ENCODE measurements around the gene ADAM15. TPM values are rescaled to one million over a fixed set of nuclear protein-coding genes. Genes with fewer than 3 reads are reported as not detected.

ADAM15 gene
- total RNA-seq, 4 donors from 2014 or later: 61.5 to 142 (median 115) TPM

DNA sequence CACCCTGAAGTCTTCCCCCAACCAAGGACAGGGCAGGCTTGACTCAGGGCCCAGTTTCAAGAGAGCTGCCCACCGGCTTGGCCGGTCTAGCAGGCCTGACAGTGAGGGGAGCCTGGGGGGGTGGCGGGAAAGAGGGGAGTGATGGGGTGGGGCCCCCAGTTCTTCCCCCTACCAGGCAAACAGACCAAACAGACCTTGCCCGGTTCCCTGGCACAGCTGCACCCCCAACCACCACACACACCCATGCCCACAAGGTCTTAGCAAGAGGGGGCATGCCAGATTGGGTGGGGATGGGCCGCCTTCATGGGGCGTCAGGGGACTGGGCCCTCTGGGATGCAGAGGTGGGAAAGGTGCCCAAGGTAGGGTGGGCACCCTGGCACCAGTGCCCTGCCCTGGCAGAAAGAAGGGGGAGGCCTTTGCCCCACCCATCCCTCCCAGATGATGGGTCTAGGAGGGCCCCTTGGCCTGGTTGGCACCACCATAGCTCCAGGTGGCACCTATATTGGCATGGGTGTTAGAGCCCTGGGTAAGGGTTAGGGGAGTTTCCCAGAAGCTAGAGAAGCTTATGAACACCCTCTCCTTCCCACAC, 39.6 kb upstream of the ADAM15 start:
- H3K4me1 ChIP-seq: peaks cover 50 to 85% (median 70%) of the 10 kb centered on the region in 4 donors
- H3K27ac ChIP-seq (replicated peaks in 1 of 4): peak overlapping the region; percentile 56 to 74 (median 62)
- H3K36me3 ChIP-seq: peaks cover 9 to 39% (median 31%) of the 10 kb centered on the region in 4 donors
- no peaks in the 10 kb centered on the region for H3K9me3 ChIP-seq
- no peak overlapping the region for H3K4me3 ChIP-seq
- 66% methylated on average over 3 of the region's 6 CpGs for WGBS
- no peaks in the 10 kb centered on the region for H3K27me3 ChIP-seq
- no peak for DNase-seq (ENCODE audit: extremely low spot score)
- intact Hi-C loops (cut with DNase I): no loop called here
- no peak for TF ChIP-seq POLR2AphosphoS5 (IDR thresholded peaks at IDR 0.05)
- TF ChIP-seq EP300 (IDR thresholded peaks at IDR 0.05): no peak
- TF ChIP-seq CTCF (IDR thresholded peaks at IDR 0.05): no peak
- TF ChIP-seq POLR2A (IDR thresholded peaks at IDR 0.05; ENCODE audit: low read depth): no peak

DNA sequence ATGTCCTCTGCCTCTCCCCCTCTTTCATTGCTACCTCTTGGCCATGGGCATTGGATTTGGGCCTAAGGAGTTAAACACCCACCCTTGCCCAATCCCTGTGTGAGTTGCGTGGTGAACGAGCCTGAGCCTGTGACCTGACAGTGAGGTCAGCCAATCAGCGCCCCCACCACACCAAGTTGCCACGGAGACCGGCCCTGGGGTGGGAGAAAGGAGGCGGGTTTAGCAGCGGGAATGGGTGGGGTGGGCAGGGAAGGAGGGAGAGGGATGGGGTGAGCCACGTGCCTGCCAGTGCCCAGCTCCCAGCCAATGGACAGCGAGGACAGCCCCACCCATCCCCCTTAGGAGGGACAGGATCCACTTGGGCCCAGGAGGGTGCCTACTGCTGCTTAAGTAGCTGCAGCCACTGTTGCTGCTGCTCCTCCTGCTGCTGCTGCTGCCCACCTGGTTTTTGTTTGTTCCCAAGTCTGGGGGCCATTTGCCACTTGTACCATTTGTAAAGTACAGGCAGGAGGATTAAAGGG, 39.0 kb upstream of the ADAM15 start:
- DNase-seq (ENCODE audit: extremely low spot score): peak; percentile 96
- intact Hi-C loops (cut with DNase I): no loop called here
- Histone ChIP-seq H3K4me1 (peaks cover 50 to 85% (median 70%) of the 10 kb centered on the region in 4 donors), H3K9me3 (no peaks in the 10 kb centered on the region), H3K27ac (replicated peaks in 1 of 4) (peak overlapping the region; percentile 56 to 74 (median 62)), H3K36me3 (peaks cover 9 to 39% (median 32%) of the 10 kb centered on the region in 4 donors), H3K27me3 (no peaks in the 10 kb centered on the region), H3K4me3 (no peak overlapping the region)
- WGBS: 23% methylated on average over 7 of the region's 9 CpGs
- TF ChIP-seq EP300 (IDR thresholded peaks at IDR 0.05): no peak
- TF ChIP-seq POLR2AphosphoS5 (IDR thresholded peaks at IDR 0.05): peak; percentile 6 to 13
- TF ChIP-seq POLR2A (IDR thresholded peaks at IDR 0.05; ENCODE audit: low read depth): no peak

GRCh38 chr1:155012776-155013602, 38.1 kb upstream of the ADAM15 start:
- no peak for DNase-seq (ENCODE audit: extremely low spot score)
- Histone ChIP-seq H3K27me3 (no peaks in the 10 kb centered on the region), H3K4me3 (no peak overlapping the region), H3K27ac (replicated peaks in 1 of 4) (peak overlapping the region; percentile 56 to 74 (median 62)), H3K9me3 (no peaks in the 10 kb centered on the region), H3K36me3 (peaks cover 9 to 39% (median 32%) of the 10 kb centered on the region in 4 donors), H3K4me1 (peaks cover 49 to 85% (median 70%) of the 10 kb centered on the region in 4 donors)
- WGBS: 79% methylated on average over 2 of the region's 3 CpGs
- intact Hi-C loops (cut with DNase I): no loop called here
- no peak for TF ChIP-seq POLR2A (IDR thresholded peaks at IDR 0.05; ENCODE audit: low read depth)
- TF ChIP-seq EP300 (IDR thresholded peaks at IDR 0.05): no peak

DNA sequence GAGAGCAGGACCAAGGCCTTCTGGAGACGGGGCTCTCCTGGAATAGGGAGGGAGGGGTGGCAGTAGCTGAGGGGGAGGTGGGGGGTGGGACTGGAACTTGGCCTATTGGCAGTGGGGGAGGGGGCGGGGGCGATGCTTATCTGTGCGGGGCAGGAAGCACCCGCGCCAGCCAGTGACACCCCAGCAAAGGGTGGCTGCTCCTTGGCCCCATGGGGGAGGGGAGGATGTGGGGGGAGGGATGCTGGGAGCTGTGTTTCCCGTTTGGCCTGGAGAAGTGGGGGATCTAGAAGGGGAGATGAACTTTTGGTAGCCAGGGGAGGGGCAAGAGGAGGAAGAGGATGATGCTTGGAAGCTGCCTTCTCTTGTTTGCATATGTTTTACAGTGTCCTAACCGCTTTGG, 37.5 kb upstream of the ADAM15 start:
- H3K9me3 ChIP-seq: no peaks in the 10 kb centered on the region
- H3K27me3 ChIP-seq: no peaks in the 10 kb centered on the region
- peak overlapping the region; percentile 13 to 65 (median 37) for H3K27ac ChIP-seq (replicated peaks in 1 of 4)
- WGBS: 61% methylated on average over 6 of the region's 8 CpGs
- no peak for TF ChIP-seq CTCF (IDR thresholded peaks at IDR 0.05)
- no peak for TF ChIP-seq POLR2A (IDR thresholded peaks at IDR 0.05; ENCODE audit: low read depth)
- no peak for TF ChIP-seq POLR2AphosphoS5 (IDR thresholded peaks at IDR 0.05)
- TF ChIP-seq EP300 (IDR thresholded peaks at IDR 0.05): no peak
- H3K4me3 ChIP-seq: no peak overlapping the region
- H3K36me3 ChIP-seq: peaks cover 9 to 39% (median 32%) of the 10 kb centered on the region in 4 donors
- intact Hi-C loops (cut with DNase I): no loop called here
- no peak for DNase-seq (ENCODE audit: extremely low spot score)
- H3K4me1 ChIP-seq: peaks cover 47 to 85% (median 70%) of the 10 kb centered on the region in 4 donors

- no peak for DNase-seq (ENCODE audit: extremely low spot score)
- Histone ChIP-seq H3K27ac (replicated peaks in 1 of 4) (peak overlapping the region in 1 of 4 donors; percentile 90), H3K4me1 (peaks cover 43 to 78% (median 62%) of the 10 kb centered on the region in 4 donors)
Observed at GRCh38 chr1:155014709-155015508, 36.2 kb upstream of the ADAM15 start.

More at GRCh38 chr1:155014709-155015508, 36.2 kb upstream of the ADAM15 start:
- Histone ChIP-seq H3K27me3 (no peaks in the 10 kb centered on the region), H3K36me3 (peaks cover 9 to 35% (median 30%) of the 10 kb centered on the region in 4 donors), H3K4me3 (no peak overlapping the region), H3K9me3 (no peaks in the 10 kb centered on the region)
- TF ChIP-seq CTCF (IDR thresholded peaks at IDR 0.05): no peak
- TF ChIP-seq POLR2A (IDR thresholded peaks at IDR 0.05; ENCODE audit: low read depth): no peak
- TF ChIP-seq EP300 (IDR thresholded peaks at IDR 0.05): no peak
- TF ChIP-seq POLR2AphosphoS5 (IDR thresholded peaks at IDR 0.05): no peak
- 91% methylated on average over 16 of the region's 31 CpGs for WGBS
- intact Hi-C loops (cut with DNase I): loop anchor here (5.0 kb wide), 2 partner anchors 53 to 78 kb away; partner anchors contain the start of genes PMVK and PYGO2

All from esophagus muscularis mucosa (tissue), 4 donors.